ELF-1 (cell line): ENCODE results near the gene HDAC5.

Experiments
- DNase-seq: peaks from one replicate; pipeline ENCODE4 v3.0.0-alpha.2; 2016; ENCODE audit warnings: low read depth, low spot score

Gene HDAC5

DNA sequence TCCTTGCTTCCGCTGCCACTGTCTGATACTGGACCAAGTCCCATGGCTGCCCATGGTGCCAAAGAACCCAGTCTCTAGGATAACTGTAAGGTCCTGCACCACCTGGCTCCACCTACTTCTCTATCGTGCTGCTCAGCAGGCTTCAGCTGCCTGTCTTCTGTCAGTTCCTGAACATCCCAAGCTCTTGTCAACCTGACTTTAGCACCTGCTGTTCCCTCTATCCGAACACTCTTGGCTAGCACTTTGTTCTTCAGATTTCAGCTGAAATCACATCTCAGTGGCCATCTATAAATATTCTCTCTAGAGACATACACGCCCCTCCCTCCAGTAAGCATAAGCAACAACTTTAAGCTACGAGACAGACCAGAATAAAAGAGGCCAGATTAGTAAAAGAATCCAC lies 93.7 kb downstream of the HDAC5 start:
- no peak for DNase-seq
